IMR-90 (cell line): Measurements from ENCODE around the gene SEC23A.

Experiments
- FOS ChIP-seq: fragments of 150-350 bp; IDR thresholded peaks from 2 replicates; pipeline ENCODE4 v1.6.1; 2016; ENCODE audit warnings: low read depth, low read length
- MAZ ChIP-seq: IDR thresholded peaks from 2 replicates; pipeline ENCODE4 v1.6.1; 2012; ENCODE audit warnings: low read depth, mild to moderate bottlenecking, low read length, improper control_type of control experiment, moderate library complexity, borderline replicate concordance
- POLR2A ChIP-seq: IDR thresholded peaks from 2 replicates; pipeline ENCODE4 v1.6.1; 2012; ENCODE audit warnings: mild to moderate bottlenecking, low read depth, low read length
- RFX5 ChIP-seq: IDR thresholded peaks from 2 replicates; pipeline ENCODE4 v1.8.0; 2012; ENCODE audit warnings: low read depth, mild to moderate bottlenecking, low read length, moderate library complexity
- TF ChIP-seq, protein P1 (sequence below): conservative IDR thresholded peaks from 2 replicates; pipeline ENCODE4 v1.5.1; 2012; ENCODE audit warnings: mild to moderate bottlenecking, low read depth, low read length, improper control_type of control experiment
- TF ChIP-seq, protein P2 (sequence below): fragments of 150-350 bp; IDR thresholded peaks from 2 replicates; pipeline ENCODE4 v1.6.1; 2017; ENCODE audit warnings: mild to moderate bottlenecking, antibody characterized with exemption, low read length, low read depth
- TF ChIP-seq, protein P3 (sequence below): fragments of 150-350 bp; IDR thresholded peaks from 2 replicates; pipeline ENCODE4 v1.6.1; 2016; ENCODE audit warnings: low read depth, mild to moderate bottlenecking, low read length, moderate library complexity, borderline replicate concordance

DNA sequence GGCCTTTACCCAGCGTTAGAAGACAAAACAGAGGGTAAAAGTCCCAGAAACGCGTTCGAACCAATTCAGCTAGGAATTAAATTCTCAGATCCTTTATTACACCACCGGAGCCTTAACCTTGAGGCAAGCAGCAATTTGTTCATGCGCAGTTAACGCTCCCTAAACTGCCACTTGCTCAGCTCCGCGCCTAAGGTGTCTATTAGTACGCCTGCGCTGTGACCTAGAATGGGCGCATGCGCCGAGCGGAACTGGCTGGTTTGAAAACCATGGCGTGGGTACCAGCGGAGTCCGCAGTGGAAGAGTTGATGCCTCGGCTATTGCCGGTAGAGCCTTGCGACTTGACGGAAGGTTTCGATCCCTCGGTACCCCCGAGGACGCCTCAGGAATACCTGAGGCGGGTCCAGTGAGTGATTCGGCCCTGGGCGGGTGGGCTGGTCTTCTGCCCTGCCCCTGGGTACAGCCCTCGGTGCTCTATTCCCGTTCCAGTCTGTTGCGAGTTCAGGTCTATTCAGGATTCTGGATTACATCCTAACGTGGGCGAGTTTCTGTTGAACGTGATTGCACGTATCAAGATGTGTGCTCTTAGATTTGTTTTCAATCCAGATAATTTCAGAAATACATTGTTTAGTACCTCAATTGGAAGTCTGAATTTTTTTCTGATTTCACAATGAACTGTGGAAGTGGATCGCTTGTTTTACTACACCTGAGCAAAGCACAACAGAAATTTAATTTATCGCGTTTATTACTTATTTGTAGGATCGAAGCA, 11.2 kb upstream of the SEC23A start, which contains the start of gene GEMIN2:
- TF ChIP-seq, protein P1, sequence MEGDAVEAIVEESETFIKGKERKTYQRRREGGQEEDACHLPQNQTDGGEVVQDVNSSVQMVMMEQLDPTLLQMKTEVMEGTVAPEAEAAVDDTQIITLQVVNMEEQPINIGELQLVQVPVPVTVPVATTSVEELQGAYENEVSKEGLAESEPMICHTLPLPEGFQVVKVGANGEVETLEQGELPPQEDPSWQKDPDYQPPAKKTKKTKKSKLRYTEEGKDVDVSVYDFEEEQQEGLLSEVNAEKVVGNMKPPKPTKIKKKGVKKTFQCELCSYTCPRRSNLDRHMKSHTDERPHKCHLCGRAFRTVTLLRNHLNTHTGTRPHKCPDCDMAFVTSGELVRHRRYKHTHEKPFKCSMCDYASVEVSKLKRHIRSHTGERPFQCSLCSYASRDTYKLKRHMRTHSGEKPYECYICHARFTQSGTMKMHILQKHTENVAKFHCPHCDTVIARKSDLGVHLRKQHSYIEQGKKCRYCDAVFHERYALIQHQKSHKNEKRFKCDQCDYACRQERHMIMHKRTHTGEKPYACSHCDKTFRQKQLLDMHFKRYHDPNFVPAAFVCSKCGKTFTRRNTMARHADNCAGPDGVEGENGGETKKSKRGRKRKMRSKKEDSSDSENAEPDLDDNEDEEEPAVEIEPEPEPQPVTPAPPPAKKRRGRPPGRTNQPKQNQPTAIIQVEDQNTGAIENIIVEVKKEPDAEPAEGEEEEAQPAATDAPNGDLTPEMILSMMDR = no peak
- no peak; the same call in 1 of the 2 replicates for TF ChIP-seq POLR2A
- TF ChIP-seq, protein P2, sequence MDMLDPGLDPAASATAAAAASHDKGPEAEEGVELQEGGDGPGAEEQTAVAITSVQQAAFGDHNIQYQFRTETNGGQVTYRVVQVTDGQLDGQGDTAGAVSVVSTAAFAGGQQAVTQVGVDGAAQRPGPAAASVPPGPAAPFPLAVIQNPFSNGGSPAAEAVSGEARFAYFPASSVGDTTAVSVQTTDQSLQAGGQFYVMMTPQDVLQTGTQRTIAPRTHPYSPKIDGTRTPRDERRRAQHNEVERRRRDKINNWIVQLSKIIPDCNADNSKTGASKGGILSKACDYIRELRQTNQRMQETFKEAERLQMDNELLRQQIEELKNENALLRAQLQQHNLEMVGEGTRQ = no peak
- no peak for TF ChIP-seq FOS
- TF ChIP-seq, protein P3, sequence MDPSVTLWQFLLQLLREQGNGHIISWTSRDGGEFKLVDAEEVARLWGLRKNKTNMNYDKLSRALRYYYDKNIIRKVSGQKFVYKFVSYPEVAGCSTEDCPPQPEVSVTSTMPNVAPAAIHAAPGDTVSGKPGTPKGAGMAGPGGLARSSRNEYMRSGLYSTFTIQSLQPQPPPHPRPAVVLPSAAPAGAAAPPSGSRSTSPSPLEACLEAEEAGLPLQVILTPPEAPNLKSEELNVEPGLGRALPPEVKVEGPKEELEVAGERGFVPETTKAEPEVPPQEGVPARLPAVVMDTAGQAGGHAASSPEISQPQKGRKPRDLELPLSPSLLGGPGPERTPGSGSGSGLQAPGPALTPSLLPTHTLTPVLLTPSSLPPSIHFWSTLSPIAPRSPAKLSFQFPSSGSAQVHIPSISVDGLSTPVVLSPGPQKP = no peak
- TF ChIP-seq RFX5 = no peak
- no peak for TF ChIP-seq MAZ
